ENCODE measurements around the gene IVL.

The IVL gene

DNA sequence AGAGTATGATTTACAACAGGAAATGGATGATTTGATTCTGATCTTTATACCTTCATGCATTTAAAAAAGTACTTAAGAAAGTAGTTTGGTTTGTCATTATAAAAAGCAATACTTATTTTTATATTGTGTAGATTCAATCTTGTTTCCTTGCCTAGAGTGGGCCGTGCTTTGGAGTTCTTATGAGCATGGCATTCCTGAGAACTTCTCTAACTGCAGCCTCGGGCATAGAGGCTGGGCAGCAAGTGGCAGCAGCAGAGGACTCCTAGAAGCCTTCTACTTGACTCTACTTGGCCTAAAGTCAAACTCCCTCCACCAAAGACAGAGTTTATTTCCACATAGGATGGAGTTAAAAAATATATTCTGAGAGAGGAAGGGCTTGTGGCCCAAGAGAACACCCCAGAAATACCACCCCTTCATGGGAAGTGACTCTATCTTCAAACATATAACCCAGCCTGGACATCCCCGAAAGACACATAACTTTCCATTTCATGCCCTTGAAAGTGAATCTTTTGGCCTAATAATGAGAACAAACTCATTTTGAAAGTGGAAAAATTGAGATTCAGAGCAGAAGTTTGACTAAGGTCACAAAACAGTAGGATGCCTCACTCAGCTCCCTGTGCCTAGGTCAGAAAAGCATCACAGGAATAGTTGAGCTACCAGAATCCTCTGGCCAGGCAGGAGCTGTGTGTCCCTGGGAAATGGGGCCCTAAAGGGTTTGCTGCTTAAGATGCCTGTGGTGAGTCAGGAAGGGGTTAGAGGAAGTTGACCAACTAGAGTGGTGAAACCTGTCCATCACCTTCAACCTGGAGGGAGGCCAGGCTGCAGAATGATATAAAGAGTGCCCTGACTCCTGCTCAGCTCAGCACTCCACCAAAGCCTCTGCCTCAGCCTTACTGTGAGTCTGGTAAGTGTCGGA is at the start of gene IVL:
Gene IVL, plus strand, starts transcription at position 861 of the 916 bp plus-strand sequence. CDS start 1,252 bp downstream, outside the sequence.
- DNase-seq (ENCODE audit: low read depth) = no peak

DNA sequence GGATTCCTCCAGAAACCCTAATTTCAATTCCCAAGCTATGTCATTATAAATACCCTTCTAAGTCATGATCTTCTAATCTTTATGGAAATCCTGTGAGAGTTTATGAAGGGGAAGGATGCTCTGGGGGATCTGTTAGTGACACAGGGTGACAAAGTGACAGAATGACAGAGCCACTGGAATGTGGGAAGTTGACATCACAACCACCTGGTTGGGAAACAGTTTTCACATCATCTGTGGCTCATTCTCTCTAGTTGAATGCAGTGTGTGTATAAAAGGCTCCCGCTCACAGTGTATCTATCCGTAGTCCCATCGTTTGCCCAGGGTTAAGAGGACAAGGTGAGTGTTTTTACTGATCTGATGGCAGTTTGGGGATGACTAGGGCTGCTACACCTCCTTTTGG is 48.6 kb upstream of the IVL start, which contains the start of gene LCE7A:
Gene LCE7A, plus strand, starts transcription at position 301 of the 400 bp plus-strand sequence. CDS start 702 bp downstream, outside the sequence.
- DNase-seq (ENCODE audit: low read depth) = no peak

DNA sequence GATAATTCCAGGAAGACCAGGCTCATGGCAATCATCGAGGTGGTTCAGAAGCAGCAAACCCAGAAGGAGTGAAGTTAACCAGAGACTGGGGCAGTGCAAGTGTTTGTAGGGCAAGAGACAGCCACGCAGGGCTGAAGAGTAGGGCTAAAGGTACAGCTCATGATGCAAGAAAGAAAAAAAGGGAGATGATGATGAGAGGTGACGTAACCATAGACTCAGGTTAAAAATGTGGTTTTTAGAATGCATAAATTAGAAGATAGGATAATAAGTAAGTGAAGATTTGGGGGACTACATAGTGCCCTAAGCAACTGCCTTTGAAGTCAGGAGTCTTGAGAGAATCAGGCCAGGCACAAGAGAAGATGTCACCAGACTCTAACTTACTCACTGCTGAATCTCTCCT is 48.2 kb upstream of the IVL start:
- DNase-seq (ENCODE audit: low read depth) = no peak

DNA sequence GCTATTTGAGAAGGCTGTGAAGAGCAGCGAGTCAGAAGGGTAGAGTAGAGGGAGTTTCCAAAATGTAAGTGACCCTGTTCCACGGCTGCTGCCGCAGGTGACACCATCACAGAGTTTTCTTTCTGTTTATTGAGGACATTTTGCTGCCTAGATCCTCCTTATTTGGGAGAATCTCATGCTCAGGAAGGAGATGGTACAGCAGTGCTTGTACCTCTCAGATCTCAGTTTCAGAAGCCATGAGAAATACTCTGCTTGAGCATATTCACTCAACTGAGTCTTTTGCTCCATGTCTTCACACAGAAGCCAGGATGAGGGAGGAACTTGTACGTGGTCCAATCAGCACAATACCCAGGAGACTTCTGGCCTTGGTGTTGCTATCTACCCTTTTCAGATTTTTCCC is 47.0 kb upstream of the IVL start:
- no peak for DNase-seq (ENCODE audit: low read depth)

DNA sequence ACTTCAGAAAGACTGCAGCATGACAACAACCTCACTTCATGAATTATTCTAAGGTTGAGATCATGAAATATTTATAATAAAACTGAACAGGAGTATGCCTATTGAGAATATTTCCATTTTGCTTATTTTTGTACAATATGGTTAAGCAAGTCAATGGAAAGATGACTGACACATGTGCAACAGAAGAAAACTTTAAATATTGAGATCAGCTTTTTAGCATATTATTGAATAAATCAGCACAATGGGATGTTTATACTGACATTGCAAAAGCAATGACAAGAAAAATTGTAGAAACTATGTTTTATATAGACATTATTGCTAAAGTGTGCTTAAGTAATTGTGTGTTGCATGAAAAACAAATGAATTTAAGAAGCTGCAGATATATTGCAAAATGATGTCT is 43.9 kb upstream of the IVL start:
- DNase-seq (ENCODE audit: low read depth) = no peak

GRCh38 chr1:152866321-152866720 is 42.0 kb upstream of the IVL start:
- DNase-seq (ENCODE audit: low read depth) = no peak

- DNase-seq (ENCODE audit: low read depth) = peak; percentile 21
Observed at GRCh38 chr1:152869808-152870419, 38.4 kb upstream of the IVL start.

DNA sequence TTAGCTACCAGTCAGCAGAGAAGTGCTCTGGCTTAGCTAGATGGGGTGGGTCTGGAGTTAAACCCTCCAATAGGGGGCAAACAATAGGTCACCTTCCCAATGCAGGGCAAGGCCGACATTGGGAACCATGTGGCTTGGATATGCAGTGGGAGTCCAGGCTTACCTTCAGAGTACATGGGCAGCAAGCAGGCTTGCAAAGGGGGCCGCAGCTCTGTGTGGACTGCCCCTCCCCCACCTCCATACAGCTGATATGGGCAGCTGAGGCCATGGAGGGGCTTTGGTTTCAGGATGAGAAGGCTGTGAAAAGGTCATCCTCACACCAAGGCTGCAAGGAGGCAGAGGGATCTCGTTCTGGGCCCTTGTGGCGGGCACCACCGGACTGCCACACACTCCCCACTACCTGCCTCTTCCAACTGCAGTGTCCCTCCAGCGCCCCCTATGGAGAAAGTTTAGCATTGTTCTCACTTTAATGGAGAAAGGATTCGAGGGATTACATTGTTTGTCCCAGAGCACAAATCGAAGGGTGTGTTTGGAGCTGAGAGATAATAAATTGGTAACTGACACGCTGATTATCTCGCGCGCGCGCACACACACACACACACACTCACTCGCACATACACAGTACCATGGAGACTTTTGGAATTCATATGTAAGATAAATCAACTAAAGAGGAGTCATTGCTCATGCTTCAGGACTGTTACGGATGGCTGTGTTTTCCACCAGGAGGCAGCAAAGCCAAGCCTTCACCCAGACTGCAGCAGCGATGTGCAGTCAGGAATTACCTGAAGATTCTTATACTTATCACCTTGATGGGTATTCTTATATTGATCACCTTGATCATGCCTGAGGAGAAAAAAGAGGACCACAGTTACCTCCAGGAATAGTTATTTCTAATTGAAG is 37.3 kb upstream of the IVL start:
- no peak for DNase-seq (ENCODE audit: low read depth)

DNA sequence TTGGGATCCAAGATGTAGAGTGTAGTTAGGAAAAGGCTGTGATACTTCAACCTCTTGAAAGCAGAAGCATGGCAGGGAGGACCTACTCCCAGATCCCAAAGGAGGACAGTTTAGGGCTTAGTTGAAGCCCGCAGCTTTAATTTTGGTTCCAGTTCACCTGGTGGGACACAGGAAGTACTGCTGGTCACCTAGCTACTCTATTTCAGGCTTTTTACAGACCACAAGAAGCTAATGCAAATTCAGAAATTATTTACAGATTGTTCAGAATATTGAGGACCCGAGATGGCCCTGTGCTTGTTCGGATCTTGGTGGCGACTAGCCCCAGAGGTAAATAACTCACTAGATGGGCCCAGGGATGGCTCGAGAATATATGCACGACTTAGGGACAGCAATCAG is 36.6 kb upstream of the IVL start:
- no peak for DNase-seq (ENCODE audit: low read depth)

GRCh38 chr1:152873495-152873894 is 34.9 kb upstream of the IVL start:
- no peak for DNase-seq (ENCODE audit: low read depth)

DNA sequence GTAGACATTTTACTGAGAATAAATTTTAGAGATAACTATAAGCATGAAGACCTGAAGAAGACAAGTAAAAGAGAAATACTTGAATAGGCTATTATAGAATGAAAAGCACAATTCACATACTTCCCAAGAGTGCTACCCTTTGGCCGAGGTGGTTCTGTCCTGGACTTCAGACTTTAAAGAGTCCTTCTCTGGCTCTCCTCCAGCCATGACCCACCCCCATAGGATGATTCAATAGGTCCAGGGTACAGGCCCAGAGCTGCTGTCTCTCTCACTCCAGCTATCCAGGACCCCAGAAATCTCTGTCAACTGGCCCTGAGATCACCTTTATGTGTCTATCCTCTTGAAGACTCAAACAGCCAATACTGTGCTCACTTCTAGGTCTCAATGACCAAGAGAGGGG is 31.5 kb upstream of the IVL start:
- DNase-seq (ENCODE audit: low read depth) = no peak

GRCh38 chr1:152878042-152878441 is 30.3 kb upstream of the IVL start, which contains the start of gene SMCP:
SMCP (plus strand) TSS chr1:152878322; CDS start chr1:152884423, 6,101 bp downstream.
- DNase-seq (ENCODE audit: low read depth) = no peak

DNA sequence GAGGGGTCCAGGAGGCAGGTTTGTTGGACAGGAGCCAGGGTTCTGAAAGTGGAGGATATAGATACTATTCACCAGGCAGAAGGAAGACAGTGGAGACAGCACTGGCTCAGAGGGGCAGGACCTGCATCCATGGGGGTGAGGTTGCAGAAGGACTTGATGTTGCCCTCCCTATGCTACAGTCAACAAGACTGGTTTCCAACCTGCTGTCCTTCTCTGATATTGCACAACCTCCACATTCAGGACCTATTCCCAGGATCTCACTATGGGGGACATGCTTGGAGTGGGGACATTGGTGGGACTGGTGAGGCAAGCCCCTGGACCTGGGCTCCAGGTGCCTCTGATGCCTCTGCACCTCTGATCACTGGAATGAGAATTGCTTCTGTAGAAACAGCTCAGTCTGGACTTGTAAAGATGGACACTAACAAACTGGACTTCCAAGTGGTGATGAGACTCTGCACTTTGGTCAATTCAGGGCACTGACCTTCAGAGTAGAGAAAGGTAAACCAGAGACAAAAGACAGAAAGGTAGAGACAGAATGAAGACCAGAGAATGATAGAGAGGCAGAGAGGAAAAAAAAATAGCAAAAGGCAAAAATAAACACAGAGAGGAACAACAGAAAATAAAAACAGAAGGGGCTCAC is 28.7 kb upstream of the IVL start:
- DNase-seq (ENCODE audit: low read depth) = no peak

GRCh38 chr1:152880316-152880715 is 28.0 kb upstream of the IVL start:
- DNase-seq (ENCODE audit: low read depth) = no peak

- no peak for DNase-seq (ENCODE audit: low read depth)
Observed at GRCh38 chr1:152880907-152881306, 27.4 kb upstream of the IVL start.

GRCh38 chr1:152884085-152884484 is 24.3 kb upstream of the IVL start:
- DNase-seq (ENCODE audit: low read depth) = no peak

- no peak for DNase-seq (ENCODE audit: low read depth)
Observed at GRCh38 chr1:152884506-152884905, 23.8 kb upstream of the IVL start.

DNA sequence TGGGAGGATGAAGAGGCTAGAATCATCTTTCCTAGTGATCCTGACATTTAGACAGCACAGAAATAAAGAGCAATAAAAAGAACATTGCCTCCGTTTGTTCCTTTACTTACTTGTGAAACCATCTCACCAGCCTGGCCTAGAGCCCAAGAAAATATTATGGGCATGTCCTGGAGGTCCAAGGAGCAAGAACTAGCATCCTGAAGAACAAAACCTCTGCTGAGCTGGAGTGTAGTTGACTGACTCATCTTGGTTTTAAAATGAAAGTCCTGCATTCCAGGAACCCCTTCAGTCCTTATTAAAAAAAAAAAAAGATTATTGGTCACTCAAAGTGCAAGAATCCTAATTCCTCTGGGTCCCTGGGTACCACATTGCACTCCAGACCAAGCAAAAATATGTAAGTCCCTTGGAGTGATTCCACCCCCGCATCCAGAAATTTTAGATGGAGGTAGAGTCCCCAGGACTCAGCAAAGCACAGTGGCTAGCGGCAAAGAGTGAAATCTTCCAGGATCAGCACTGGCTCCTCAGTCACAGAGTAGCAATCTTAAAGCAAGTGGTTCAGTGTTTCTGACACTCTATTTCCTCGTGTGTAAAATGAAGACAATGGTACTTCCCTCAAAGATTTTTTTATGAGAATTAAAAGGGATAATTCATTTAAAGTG is 23.3 kb upstream of the IVL start:
- DNase-seq (ENCODE audit: low read depth) = no peak

DNA sequence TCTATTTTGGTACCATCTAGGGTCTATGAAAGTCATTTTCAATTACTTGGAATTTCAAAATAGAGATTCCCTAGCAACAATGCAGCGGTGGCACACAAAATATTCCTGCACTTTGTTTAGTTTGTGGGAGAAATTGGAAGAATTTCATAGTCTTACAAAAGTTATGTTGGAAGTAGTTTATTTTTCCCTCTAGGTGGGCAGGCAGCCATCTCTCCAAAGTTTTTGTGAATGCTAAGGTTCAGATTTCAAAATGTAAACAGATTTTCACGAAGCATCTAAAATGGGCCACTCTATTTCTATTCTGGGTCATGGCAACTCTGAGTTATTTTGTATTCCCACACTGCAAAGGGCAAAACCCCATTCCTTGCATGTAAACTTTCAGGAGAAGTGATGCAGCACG is 22.3 kb upstream of the IVL start:
- DNase-seq (ENCODE audit: low read depth) = no peak

DNA sequence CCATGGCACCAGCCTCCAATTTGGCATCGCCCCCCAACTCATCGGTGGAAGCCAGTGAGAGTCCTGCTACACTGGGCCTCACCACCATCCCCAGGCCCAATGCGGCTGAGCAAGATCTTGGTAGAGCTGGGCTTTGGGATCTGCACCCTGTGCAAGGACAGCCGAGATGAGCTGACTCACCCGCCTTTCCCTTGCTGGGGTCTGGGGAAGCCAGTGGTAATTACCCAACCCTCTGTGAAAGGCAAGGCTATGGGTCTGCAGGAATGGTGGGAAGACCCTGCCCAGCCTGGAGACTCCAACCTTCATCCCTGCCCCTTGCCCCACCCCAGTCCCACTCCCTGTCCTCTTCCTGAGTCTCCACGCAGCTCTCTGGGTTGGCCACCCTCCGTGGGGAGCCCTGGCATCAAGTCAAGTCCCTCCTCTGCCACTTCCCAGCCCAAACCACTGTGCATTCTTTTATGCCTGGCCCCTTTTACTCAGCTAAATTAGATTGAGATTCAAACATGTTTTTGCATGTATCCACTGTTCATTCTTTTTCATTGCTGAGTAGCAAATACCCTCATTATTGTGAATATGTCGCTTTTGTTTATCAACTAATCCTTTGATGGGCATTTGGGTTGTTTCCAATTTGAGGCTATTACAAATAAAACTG is 21.5 kb upstream of the IVL start:
- no peak for DNase-seq (ENCODE audit: low read depth)

DNA sequence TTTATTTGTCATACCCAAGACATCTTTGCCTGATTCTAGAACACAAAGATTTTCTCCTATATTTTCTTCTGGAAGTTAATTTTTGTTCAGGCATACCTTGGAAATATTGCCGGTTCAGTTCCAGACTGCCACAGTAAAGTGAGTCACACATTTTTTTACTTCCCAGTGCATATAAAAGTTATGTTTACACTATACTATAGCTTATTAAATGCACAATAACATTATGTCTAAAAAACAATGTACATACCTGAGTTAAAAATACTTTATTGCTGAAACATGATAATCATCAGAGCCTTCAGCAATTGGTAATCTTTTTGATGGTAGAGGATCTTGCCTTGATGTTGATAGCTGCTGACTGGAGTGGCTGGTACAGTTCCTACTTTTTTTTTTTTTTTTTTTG is 20.2 kb upstream of the IVL start:
- no peak for DNase-seq (ENCODE audit: low read depth)

Data from stimulated activated CD8-positive, alpha-beta memory T cell treated with anti-CD3 and anti-CD28 coated beads, Interleukin-12 subunit alpha, Interleukin-12 subunit beta, amount 100 ng/mL, for 4 hours (primary cell).